Adrenal gland (tissue), 5 donors: ENCODE data around the gene ESRP2.

ENCODE experiments used
- CTCF ChIP-seq, 6 experiments: fragments of 450-650 bp in 4 of 6; fragments of 200-600 bp in 2 of 6; sonication (generic) in 1 of 6; IDR thresholded peaks; 1 replicate in 5 of 6; 2 replicates in 1 of 6; pipeline versions ENCODE4 v1.5.1 to v1.8.0; 2016 to 2021; ENCODE audit warnings: antibody characterized with exemption in 6 of 6, mild to moderate bottlenecking in 2 of 6, moderate library complexity in 1 of 6
- POLR2A ChIP-seq, 2 donors: fragments of 450-650 bp; IDR thresholded peaks; one replicate each; pipeline ENCODE4 v1.6.1; 2017; ENCODE audit warnings: antibody characterized with exemption in 2 of 2, mild to moderate bottlenecking in 2 of 2, moderate library complexity in 1 of 2
- donor health status: DM: no; HTN: no; CAD: no.

- TF ChIP-seq POLR2A (IDR thresholded peaks at IDR 0.05) = no peak
- no peak for TF ChIP-seq CTCF (IDR thresholded peaks at IDR 0.05)
These were observed 47.4 kb upstream of the ESRP2 start for GRCh38 chr16:68283346-68283745.
